SK-N-DZ (cell line): ENCODE results near the gene RSPH1.

ENCODE experiments used
- DNase-seq: peaks from one replicate; pipeline ENCODE4 v3.0.0-alpha.2; 2015; ENCODE audit warnings: low spot score

RSPH1 gene

GRCh38 chr21:42431196-42431595, 64.8 kb downstream of the RSPH1 start:
- no peak for DNase-seq

DNA sequence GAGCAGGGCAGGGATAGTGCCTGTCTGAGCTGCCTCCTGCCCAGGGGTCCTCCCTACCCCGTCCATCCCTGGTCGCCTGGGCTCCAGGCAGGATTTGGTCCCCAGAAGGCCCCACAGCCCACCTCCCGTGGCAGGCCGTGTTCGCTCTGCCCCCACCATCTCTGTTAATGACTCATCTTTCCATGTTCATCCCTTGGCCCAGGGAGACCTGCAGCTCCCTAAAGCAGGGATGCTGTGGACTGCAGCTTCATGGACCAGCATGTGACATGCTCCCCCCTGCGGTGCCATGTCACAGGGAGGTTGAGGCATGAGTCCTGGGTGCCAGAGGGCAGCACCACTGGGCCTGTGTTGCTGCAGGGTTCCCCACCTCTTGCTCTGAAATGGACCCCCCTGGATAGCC, 65.5 kb downstream of the RSPH1 start:
- no peak for DNase-seq

DNA sequence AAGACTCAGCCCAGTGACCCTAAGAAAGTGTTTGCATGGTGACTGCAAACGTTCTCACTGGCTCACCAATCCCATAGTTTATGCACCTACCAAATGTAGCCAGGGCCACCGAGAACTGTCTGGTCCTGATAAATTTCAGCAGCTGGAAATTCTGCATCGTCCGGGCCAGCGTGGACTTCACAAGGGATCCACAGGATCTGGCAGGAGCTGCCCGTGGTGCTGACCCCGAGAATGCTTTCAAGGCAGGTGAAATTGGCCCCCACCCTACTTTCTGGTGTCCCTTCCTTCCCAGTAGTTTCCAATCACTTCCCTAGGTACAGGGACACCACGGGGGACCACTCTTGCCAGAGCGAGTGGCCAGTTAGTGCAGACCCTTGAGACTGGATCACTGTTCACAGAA, 66.2 kb downstream of the RSPH1 start:
- no peak for DNase-seq

- no peak for DNase-seq
Observed at GRCh38 chr21:42429021-42429420, 67.0 kb downstream of the RSPH1 start.

DNA sequence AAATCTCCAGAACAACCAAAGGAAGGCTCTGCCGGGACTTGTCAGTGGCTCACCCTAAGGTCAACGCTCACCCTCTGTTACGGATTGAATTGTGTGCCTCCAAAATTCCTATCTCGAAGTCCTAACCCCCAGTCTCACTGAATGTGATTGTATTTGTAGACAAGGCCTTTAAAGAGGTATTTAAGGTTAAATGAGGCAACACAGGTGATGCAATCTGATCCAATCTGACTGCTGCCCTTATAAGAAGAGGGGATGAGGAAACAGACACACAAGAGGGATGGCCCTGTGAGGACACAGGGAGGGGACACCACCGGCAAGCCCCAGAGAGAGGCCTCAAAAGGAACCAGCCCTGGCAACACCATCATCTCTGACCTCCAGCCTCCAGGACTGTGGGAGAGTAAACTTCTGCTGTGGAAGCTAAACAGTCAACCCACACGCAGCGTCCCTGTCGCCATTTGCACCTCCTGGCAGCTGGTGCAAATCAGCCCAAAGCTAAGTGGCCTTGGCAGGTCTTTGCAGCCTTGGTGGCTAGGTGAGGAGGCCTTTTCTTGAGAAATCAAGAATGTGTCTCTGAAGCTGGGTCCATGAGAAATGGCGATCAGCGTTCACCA, 68.1 kb downstream of the RSPH1 start:
- DNase-seq, result no peak

GRCh38 chr21:42426876-42427480, 69.0 kb downstream of the RSPH1 start:
- DNase-seq, result no peak

GRCh38 chr21:42426424-42426823, 69.6 kb downstream of the RSPH1 start:
- no peak for DNase-seq

DNA sequence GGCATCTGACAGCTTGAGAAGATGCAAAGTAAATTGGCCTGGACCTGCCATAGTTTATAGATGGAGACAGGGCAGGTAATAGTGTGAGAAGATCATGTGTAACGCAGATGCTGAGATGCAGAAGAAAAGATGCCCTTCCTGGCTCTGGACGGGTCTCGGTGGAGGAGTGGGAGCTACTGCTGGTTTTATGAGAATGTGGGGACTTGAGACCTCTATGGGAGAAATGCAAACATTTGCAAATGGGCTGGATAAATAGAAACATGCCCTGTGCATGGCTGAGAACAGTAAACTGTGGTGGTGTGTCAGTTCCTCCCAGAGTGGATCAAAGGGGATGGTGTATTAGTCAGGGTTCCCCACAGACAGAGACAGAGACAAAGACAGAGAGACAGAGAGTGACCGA, 70.4 kb downstream of the RSPH1 start:
- no peak for DNase-seq

DNA sequence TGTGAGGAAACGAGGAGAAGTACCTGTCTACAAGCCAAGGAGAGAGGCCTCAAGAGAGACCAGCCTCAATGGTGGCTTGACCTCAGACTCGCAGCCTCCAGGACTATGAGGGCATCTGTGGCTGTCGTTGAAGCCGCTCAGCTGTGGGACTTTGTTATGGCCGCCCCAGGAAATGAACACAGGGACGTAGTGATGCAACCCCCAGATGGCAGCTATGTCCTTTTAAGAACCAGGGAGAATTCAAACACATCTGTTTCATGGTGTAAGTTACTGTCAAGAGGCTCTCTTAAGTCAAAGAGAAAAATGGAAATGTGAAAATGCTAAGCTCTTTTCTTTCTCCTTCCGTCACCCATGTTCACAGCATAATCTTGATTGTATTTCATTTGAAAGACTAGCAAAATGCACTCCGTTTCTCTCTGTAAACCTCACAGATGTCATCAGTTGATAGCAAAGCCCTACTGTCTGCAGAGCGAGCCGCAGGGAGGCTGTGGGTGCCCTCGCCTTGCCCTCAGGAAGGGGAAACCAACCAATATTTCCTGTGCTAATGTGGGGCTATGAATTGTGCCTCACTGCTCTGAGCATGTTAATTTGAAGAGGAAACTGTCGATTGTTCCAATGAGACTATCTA, 71.0 kb downstream of the RSPH1 start:
- no peak for DNase-seq

- no peak for DNase-seq
Observed at GRCh38 chr21:42423685-42424084, 72.3 kb downstream of the RSPH1 start.

DNA sequence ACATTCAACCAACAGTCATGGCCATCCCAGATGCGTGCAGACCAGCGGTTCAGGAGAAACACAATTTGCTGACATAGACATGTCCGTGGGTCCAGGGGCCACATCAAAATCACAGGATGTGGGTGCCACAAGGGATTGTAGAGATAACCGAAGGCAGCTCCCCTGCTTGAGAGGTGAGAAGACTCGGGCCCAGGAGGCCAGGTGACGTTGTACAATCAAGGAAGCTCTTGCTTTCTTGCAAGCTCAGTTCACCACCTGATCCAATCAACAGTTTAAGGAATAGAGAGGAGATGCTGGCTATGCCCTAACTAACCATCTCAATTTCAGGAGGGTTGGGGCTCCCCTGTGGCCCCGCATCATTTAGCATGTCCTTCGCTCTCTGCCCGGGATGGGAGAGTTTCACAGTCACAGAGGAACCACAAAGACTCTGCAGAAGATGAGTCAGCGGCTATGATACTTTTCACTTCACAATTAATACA, 72.8 kb downstream of the RSPH1 start:
- no peak for DNase-seq
